Cardiac fibroblast (primary cell): Measurements from ENCODE around the gene ABHD2.
A peak's percentile ranks its signal among the peaks of the same experiment; 100 is the strongest.
"Not testable (repeated sequence)": the region's sequence is repeated elsewhere in the genome, so short reads cannot be mapped to it uniquely, and the experiment has no call there.

Experiments
- DNase-seq, 2 donors: peaks; one replicate each; pipeline versions ENCODE4 v3.0.0 to v3.0.0-alpha.2; 2010; ENCODE audit warnings: low read depth in 2 of 2
- H3K4me3 ChIP-seq, 2 donors: replicated peaks in 1 of 2; 1 replicate in 1 of 2; 2 replicates in 1 of 2; pipeline ENCODE4 v1.5.1; 2011; ENCODE audit warnings: low read depth in 2 of 2, low read length in 2 of 2, mild to moderate bottlenecking in 2 of 2, moderate library complexity in 1 of 2
- CTCF ChIP-seq: IDR thresholded peaks from one replicate; pipeline ENCODE4 v1.5.1; 2011; ENCODE audit warnings: low read depth, mild to moderate bottlenecking, low read length, inconsistent platforms

The ABHD2 gene

GRCh38 chr15:89087830-89088604, at the start of gene ABHD2:
TSS of gene ABHD2 (plus strand) at chr15:89088456. CDS start at chr15:89116328, 27,872 bp downstream.
- DNase-seq: peak; percentile 100
- no peak for TF ChIP-seq CTCF
- peak within 1 kb of the TSS; percentile 89 to 93 for H3K4me3 ChIP-seq

GRCh38 chr15:89039142-89039541, 49.1 kb upstream of the ABHD2 start:
- DNase-seq: no peak
- no peak for TF ChIP-seq CTCF
- no peak overlapping the region for H3K4me3 ChIP-seq

- no peak for TF ChIP-seq CTCF
- H3K4me3 ChIP-seq: no peak overlapping the region
Measured at GRCh38 chr15:89041507-89041906, 46.7 kb upstream of the ABHD2 start.

GRCh38 chr15:89042387-89042786, 45.9 kb upstream of the ABHD2 start:
- DNase-seq: no peak
- no peak overlapping the region for H3K4me3 ChIP-seq
- TF ChIP-seq CTCF: no peak

More at GRCh38 chr15:89041507-89041906, 46.7 kb upstream of the ABHD2 start:
- DNase-seq: no peak

- no peak for TF ChIP-seq CTCF
- no peak for DNase-seq
Measured at GRCh38 chr15:89043031-89044002, 44.9 kb upstream of the ABHD2 start.

GRCh38 chr15:89049016-89049666, 39.1 kb upstream of the ABHD2 start:
- H3K4me3 ChIP-seq, DNase-seq: not testable (repeated sequence)

More at GRCh38 chr15:89043031-89044002, 44.9 kb upstream of the ABHD2 start:
- H3K4me3 ChIP-seq: no peak overlapping the region
